GM06990 (cell line): ENCODE data around the gene CERS6.

Source experiments
- DNase-seq: peaks from one replicate; pipeline ENCODE4 v3.0.0-alpha.2; 2011; ENCODE audit not compliant: insufficient read length; ENCODE audit errors: extremely low read depth
- H3K27me3 ChIP-seq: replicated peaks from 2 replicates; pipeline ENCODE4 v1.6.0; 2011; ENCODE audit warnings: low read length; ENCODE audit not compliant: control insufficient read depth, insufficient read depth
- H3K36me3 ChIP-seq: 2 replicates; pipeline ENCODE4 v1.5.1; 2011; ENCODE audit warnings: low read length; ENCODE audit not compliant: control insufficient read depth, insufficient read depth
- H3K4me3 ChIP-seq: replicated peaks from 2 replicates; pipeline ENCODE4 v1.5.1; 2011; ENCODE audit warnings: low read depth, mild to moderate bottlenecking, control low read depth, low read length
- TF ChIP-seq, protein P1 (sequence below): IDR thresholded peaks from 2 replicates; pipeline ENCODE4 v1.5.1; 2011; ENCODE audit warnings: low read length, control low read depth, mild to moderate bottlenecking, inconsistent platforms; ENCODE audit not compliant: insufficient read depth, poor library complexity, severe bottlenecking

Gene CERS6

DNA sequence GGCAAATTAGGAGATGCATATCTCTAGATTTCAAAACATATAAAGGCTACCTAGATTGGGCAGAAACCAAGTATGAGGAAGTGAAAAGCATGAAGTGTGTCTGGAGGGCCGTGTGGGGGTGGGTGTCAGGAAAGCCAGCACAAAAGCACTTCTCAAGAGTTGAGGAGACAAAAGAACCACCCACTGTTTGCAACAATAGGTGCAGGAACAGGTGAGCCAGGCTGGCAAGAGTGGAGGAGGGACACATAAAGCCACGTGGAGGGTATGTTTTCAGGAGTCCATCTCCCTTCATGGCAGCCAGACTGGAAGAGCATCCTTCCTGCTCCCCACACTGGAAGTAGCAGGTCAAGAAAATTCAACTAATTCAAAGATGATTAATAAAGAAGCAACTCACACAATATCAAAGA, 96.4 kb downstream of the CERS6 start:
- peak; percentile 48 for DNase-seq
- TF ChIP-seq, protein P1, sequence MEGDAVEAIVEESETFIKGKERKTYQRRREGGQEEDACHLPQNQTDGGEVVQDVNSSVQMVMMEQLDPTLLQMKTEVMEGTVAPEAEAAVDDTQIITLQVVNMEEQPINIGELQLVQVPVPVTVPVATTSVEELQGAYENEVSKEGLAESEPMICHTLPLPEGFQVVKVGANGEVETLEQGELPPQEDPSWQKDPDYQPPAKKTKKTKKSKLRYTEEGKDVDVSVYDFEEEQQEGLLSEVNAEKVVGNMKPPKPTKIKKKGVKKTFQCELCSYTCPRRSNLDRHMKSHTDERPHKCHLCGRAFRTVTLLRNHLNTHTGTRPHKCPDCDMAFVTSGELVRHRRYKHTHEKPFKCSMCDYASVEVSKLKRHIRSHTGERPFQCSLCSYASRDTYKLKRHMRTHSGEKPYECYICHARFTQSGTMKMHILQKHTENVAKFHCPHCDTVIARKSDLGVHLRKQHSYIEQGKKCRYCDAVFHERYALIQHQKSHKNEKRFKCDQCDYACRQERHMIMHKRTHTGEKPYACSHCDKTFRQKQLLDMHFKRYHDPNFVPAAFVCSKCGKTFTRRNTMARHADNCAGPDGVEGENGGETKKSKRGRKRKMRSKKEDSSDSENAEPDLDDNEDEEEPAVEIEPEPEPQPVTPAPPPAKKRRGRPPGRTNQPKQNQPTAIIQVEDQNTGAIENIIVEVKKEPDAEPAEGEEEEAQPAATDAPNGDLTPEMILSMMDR, result no peak
- no peaks in the 10 kb centered on the region for H3K27me3 ChIP-seq
- H3K36me3 ChIP-seq, result no peaks in the 10 kb centered on the region; the same call in 1 of the 2 replicates
- no peak overlapping the region for H3K4me3 ChIP-seq

GRCh38 chr2:168555283-168555682, 99.2 kb downstream of the CERS6 start:
- Histone ChIP-seq H3K36me3 (no peaks in the 10 kb centered on the region), H3K4me3 (no peak overlapping the region), H3K27me3 (no peaks in the 10 kb centered on the region)
- TF ChIP-seq, protein P1, result no peak
- no peak for DNase-seq

GRCh38 chr2:168559187-168559586, 103.1 kb downstream of the CERS6 start:
- no peak overlapping the region for H3K4me3 ChIP-seq
- no peaks in the 10 kb centered on the region for H3K27me3 ChIP-seq
- TF ChIP-seq, protein P1, result no peak
- no peak for DNase-seq
- H3K36me3 ChIP-seq, result no peaks in the 10 kb centered on the region

DNA sequence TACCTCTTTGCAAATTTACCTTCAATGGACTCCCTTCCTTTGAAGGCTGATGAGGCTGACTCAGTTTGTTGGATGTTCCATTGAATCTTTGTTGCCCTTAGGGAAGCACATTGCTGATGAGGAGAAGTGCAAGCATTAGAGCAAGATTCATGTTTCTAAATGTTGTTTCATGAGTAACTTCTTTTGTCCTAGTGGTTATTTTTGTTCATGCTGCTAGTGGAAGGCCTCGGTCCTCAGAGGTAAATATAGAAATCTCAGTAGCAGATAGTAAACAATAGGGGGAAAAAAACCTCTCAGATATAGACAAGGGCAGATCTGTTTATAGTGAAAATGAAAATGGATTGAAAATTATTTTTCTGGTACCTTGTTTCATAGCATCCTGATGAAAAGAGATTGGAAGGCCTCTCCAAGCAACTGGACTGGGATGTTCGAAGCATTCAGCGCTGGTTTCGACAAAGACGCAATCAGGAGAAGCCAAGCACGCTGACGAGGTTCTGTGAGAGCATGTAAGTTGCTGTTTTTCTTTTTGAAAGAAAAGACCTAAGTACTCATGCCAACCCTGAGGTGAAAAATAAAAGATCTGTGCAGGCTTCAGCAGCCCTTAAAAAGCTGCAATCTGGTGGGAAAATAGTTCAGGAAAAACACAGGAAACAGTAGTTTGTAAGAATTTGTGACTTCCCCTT, 104.9 kb downstream of the CERS6 start:
- DNase-seq, result no peak
- Histone ChIP-seq H3K4me3 (no peak overlapping the region), H3K36me3 (no peaks in the 10 kb centered on the region), H3K27me3 (no peaks in the 10 kb centered on the region)
- TF ChIP-seq, protein P1, result no peak

DNA sequence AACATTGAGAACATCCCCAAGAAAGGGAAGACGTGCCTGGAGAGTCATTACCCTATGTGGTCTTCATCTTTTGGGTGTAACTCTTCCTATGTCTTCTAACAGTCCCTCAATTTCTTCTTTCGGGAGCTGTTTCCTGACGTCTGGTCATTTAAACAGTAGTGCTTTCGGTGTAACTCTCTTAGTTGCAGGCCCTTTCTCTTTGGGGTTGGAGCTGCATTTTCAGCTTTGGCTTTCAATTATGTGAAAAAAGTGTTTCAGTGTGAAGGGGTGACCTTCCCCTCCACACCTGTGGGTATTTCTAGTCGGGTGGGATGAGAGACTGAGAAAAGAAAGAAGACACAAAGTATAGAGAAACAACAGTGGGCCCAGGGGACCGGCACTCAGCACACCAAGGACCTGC, 105.9 kb downstream of the CERS6 start:
- no peaks in the 10 kb centered on the region for H3K27me3 ChIP-seq
- no peak overlapping the region for H3K4me3 ChIP-seq
- H3K36me3 ChIP-seq, result no peaks in the 10 kb centered on the region
- TF ChIP-seq, protein P1, result no peak
- DNase-seq, result no peak

- TF ChIP-seq, protein P1, result no peak
Measured at GRCh38 chr2:168562971-168563370, 106.9 kb downstream of the CERS6 start.

More at GRCh38 chr2:168562971-168563370, 106.9 kb downstream of the CERS6 start:
- Histone ChIP-seq H3K36me3 (no peaks in the 10 kb centered on the region), H3K27me3 (no peaks in the 10 kb centered on the region), H3K4me3 (no peak overlapping the region)
- DNase-seq, result no peak
